ENCODE data around the gene RECQL.

Gene RECQL, protein sequence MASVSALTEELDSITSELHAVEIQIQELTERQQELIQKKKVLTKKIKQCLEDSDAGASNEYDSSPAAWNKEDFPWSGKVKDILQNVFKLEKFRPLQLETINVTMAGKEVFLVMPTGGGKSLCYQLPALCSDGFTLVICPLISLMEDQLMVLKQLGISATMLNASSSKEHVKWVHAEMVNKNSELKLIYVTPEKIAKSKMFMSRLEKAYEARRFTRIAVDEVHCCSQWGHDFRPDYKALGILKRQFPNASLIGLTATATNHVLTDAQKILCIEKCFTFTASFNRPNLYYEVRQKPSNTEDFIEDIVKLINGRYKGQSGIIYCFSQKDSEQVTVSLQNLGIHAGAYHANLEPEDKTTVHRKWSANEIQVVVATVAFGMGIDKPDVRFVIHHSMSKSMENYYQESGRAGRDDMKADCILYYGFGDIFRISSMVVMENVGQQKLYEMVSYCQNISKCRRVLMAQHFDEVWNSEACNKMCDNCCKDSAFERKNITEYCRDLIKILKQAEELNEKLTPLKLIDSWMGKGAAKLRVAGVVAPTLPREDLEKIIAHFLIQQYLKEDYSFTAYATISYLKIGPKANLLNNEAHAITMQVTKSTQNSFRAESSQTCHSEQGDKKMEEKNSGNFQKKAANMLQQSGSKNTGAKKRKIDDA

DNA sequence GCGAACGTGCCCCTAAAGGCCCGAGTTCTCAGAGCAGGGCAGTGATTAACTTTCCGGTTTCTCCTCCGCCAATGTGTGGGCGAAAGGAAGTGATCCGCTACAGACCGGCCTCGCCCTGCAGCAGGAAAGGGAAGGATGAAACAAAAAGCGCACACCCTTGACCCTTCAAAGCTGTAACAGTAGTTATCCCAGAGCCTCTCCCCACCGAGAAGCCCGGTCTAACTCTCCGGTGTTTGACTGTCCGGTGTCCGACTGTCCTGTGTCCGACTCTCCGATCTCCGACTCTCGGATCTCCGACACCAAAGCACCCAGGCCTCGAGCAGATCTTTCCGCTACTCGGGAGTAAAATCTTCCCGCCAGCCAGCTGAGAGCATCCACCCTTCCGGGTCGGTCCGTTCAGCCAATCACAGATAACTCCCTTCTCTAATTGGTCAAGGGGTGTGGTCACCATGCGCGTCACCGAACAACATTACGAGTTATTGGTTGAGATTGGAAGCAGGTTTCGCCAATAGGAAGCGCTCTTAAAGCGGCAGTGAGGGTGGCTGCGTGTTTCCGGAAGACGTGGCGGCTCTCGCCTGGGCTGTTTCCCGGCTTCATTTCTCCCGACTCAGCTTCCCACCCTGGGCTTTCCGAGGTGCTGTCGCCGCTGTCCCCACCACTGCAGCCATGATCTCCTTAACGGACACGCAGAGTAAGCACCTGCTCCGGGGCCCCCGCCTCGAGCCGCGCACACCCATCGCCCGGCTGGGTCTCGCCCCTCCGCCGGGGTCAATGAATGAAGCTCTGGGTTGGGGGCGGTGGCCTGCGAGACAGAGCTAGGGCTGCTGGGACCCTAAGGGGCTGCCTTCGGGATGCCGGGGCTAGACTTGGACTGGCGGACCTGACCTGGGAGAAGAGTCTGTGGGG is at the start of gene RECQL, which contains the start of gene GOLT1B:
TSS of gene RECQL (minus strand) at position 378 of the 906 bp plus-strand sequence. CDS start 2,065 bp downstream, outside the sequence.
TSS of gene GOLT1B (plus strand) at position 532 of the 906 bp plus-strand sequence. CDS start at position 667, 135 bp downstream.
- DNase-seq: peak; percentile 84

DNA sequence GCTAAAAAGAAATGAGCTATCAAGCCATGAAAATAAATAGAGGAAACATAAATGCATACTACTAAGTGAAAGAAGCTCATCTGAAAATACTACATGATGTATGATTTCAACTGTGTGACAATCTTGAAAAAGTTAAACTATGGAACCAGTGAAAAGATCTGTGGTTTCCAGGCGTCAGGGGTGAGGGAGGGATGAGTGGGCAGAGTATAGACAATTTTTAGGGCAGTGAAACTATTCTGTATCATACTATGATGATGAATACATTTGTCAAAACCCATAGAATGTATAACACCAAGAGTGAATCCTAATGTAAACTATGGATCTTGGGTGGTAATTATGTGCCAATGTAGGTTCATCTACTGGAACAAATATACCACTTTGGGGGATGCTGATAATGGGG is 46.0 kb upstream of the RECQL start:
- peak; percentile 13 for DNase-seq

DNA sequence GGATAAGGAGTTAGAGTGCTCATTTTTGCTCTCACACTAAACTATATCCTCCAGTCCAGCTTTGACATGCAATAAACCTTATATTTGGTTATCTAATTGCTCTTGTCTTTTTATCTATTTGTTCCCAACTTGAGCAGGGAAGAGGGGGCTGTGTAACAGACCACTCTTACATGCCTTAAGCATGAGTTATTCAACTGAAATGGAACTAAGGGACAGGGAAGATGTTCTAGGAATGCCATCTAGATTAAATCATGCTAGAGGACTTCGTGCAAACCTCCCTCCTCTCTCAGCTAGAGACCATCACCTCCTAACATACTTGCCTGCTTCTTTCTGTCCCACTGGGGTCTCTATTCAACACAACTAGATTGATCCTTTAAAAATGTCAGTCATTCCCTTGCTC is 45.3 kb upstream of the RECQL start:
- DNase-seq: no peak

DNA sequence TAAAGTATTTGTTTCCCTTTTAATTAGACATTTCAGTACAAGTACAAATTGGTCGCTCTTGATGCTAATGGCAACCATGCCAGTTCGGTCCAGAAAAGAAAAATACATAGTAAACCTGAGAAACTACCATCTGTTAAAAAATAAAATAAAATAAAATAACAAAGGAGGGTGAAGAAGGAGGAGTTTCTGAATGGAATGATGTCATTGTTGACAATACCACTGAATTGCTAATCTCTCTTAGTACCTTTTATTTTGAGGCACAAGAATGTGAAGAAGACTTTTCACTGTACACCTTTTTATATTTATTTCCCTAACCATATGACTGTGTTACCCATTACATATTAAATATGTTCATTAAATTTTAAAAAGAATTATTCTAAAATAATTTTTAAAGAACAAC is 44.1 kb upstream of the RECQL start:
- DNase-seq: no peak

DNA sequence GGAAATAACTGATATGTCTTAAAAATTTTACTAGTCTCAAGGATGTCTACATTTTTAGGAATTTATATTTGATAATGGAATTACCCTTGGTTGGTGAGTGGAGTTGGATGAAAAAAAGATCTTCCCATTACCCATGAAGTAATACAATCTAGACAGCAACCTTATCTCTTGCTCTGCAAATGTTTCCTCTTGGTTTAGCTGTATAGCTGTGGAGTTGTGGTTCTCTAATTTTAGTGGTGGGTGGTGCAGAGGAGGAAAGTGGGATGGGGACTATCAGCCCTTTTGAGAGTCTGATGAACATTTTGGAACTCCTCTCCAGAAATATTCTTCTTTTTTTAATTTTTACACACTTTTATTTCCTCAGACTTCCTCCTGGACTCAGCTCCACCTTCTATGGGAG is 41.7 kb upstream of the RECQL start:
- DNase-seq: no peak

DNA sequence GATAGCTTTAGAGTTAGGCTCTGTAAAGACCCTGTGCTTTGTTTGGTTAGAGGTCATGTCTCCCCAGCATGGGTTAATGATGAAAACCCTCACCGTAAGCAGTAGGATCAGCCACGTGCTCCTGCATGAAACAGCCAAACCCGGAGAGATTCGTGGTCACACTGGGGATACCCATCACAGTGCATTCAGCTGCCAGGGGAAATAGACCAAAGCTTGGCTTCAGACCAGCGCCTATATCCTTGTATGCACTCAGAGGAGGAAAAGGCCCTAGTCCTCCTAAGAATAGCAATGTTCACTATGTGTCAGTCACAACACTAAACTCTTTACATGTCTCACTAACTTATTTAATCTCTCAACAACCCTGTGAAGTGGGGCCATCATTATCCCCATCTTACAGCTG is 41.0 kb upstream of the RECQL start:
- DNase-seq: no peak

DNA sequence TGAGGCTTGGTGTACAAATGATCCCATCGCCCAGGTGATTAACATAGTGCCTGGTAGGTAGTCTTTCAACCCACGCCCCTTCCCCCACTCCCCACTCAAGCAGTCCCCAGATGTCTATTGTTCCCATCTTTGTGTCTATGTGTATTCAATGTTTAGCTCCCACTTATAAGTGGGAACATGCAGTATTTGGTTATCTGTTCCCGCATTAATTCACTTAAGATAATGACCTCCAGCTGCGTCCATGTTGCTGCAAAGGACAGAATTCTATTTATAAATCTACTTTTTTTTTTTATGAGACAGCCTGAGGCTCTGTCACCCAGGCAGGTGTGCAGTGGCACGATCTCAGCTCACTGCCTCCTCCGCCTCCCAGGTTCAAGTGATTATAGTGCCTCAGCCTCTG is 40.3 kb upstream of the RECQL start:
- no peak for DNase-seq

DNA sequence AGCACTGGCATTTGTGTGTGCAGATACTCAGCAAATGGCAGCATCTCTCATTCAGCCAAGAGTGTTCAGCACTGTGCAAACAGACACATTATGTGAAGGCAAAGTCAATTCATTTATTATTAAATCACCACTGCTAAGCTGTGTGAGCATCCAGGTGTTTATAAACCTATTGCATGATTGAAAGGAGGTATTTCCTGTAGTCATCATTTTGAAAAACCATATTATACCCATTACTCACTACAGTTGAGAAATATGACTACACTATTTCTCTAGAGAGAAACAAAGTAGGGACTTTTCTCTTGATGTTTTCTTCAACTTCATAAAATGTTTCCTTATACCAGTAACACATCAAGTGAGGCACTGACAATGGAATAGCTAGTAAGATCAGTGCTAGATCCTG is 38.4 kb upstream of the RECQL start:
- DNase-seq: no peak

DNA sequence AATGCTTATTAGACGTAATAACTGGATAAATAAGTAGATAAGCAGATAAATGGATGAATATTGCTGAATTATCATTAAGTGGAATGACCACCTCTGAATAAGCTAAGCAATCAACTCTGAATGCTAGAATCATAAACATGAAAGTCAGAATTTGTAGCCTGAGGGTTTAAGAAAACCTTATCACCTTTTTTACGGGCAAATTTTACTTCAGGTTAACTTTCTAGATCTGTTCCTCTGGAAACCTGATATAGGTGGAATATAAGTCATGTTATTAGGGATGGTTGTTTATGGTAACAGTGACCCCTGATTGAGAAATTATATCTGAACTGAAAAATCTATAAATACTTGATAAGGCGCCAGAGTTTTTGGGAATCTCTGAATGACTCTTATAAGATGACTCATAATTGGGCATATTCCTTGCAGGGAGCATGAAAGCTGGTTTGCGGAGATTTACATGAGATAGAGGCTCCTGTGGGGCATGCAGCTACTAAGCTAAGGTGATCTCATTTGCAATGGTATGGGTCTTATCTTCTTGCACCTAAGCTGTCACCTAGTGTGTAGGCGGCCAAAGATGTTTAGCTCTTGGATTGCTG is 36.7 kb upstream of the RECQL start:
- no peak for DNase-seq

DNA sequence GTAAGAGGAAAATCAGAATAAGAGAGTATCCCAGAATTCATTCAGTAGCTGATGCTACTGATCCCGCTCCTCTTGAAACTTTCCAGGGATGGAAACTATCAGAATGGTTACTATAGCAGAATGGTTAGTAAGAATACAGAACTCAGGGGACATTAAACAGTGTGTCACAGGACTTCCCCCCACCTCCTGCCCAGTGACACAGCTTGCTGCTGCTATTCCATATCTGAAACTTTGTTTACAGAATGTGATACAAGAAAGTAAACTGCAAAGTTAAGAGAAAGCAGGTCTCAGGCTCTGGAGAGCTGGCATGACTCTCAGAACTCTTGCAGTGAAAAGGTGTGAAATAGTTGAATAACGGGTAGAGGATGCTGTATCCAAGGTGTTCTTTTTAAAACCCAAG is 28.0 kb upstream of the RECQL start:
- no peak for DNase-seq

DNA sequence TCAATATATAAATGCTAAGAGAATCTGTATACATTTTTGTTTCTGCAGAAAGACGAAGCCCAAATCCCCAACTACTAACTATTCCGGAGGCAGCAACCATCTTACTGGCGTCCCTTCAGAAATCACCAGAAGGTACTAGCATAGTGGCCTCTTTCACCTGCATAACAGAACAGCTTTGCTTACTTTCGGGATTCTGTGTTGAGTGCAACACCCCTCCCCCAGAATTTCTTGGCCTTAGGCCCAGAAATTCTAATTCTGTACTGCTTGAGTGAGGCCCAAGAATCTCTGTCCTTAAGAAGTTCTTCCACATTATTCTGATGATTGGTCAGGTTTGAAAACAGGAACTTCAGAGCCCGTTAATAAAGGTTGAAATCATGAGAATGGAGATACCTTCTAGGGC is 27.5 kb upstream of the RECQL start:
- no peak for DNase-seq

DNA sequence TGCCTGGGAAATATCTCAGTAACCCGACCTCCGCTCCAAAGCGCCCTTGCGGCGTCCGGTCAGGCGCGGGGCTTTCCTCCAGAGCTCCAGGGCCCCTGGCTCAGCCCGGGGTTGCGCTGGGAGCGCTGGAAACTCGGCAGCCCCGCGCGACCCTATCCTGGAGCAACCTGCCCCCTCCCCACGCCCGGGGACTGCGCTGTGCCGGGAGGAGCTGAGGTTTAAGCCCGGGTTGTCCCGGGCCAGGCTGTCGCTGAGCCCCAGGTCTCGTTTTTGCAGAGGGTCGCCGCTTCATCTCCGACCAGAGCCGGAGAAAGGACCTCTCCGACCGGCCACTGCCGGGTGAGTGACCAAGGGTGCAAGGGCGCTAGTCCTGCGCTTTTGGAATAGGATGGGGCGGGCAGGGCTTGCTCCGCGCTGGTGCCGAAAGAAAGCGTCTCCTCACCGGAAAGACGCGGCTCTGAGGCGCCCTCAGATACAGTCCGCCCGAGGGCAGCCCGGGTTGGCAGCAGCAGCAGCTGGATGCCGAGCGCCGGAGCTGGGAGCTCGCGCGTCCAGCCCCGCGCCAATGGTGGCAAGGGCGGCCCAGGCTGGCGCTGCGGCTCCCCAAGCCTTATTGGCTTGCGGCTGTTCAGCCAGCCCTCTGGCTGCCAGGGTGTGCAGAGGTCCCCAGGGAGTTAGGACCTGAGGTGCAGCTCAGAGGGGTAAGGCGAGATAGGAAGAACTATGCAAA is 26.2 kb upstream of the RECQL start:
- peak; percentile 64 for DNase-seq

DNA sequence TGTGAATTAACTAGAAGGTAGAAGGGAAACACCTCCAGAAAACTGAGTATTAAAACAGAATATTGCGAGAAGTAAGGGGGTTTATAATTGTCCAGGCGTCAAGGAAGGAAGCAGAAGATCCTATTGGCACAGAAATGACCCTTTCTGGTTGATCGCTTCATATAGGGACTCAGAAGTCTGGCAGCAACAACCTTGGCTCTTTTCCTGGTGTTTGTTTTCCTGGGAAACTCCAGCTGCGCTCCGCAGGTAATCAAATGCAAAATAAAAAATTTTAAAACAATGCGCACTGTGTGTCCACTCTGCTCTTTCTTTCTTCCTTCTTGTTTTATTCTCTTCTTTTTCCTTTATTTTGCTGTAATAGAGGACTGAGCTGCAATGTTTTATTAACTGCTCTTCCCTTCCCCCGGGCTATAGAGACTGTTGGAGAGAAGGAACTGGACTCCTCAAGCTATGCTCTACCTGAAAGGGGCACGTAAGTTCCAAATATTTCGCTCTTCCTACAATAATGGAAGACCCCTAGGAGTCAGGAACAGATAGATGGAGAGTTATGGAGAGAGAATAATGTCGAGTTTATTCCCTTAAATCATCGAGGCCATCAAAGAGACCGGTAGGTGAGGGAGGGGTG is 25.4 kb upstream of the RECQL start:
- no peak for DNase-seq

DNA sequence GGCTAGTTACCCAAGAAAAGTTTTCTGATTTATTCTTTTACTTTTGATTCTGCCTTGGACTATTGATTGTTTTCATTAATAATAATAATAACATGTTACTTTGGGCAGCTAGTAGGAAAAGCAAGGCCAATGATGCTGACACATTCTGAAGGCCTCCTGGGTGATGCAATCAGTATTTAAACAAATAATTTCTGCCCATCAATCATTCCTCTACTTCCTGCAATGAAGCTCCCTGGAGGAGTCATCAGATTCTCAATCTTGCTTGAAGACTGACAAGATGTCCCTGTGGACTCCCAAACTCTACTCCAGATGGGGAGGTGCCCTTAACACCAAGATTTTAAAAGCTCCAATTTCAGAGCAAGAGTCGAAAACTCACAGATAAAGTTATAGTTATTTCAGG is 24.6 kb upstream of the RECQL start, which contains the start of gene SPX:
TSS of gene SPX (plus strand) at position 244 of the 400 bp plus-strand sequence. CDS start 177 bp downstream, outside the sequence.
- DNase-seq: no peak

DNA sequence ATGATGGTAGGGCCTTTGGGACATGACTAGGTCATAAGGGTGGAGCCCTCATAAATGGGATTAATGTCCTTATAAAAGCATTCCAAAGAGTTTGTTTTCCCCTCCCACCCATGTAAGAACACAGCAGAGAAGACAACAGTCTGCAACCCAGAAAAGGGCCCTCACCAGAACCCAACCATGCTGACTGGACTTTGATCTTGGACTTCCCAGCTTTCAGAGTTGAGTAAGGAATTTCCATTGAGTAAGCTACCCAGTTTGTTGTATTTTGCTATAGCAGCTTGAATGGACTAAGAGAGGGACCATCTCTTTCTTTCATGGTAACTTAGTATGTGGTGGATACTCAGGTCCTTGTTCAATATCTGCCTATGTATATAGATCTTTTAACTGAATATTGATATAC is 21.7 kb upstream of the RECQL start:
- no peak for DNase-seq

DNA sequence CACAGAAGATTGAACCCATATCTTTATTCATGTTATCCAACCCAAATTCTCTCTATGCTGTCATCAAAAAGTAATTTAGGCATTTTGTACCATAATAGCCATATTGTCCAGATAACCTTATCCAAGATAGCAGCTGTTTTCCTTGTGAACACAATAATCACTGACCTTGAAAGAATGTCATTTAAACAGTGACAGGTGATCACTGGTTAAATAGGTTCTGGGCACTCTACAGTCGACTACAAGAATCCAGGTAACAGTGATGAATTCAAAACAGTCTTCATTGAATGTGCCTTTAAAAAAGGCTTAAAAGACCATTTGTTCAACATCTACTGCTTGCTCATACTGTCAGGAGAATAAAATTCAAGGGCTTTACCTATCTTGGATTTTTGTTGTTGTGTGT is 20.1 kb upstream of the RECQL start:
- no peak for DNase-seq

DNA sequence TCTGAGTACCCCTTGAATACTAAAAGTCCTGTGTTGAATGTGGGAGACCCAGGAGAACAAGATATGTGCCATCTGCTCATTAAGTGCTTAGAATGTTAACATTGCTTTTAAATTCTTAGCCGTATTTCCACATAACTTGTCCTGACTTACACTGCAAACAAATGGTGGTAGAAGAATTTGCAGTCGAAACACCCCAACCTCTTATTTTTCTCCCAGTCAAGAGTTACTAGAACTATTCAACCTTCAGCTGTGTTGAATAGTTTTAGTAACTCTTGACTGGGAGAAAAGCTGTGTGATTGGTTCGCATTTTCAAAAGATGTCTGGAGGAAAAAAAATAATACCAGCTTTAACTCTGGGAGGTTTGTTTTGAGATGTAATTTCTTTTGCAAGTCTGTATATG is 17.0 kb upstream of the RECQL start:
- DNase-seq: no peak

DNA sequence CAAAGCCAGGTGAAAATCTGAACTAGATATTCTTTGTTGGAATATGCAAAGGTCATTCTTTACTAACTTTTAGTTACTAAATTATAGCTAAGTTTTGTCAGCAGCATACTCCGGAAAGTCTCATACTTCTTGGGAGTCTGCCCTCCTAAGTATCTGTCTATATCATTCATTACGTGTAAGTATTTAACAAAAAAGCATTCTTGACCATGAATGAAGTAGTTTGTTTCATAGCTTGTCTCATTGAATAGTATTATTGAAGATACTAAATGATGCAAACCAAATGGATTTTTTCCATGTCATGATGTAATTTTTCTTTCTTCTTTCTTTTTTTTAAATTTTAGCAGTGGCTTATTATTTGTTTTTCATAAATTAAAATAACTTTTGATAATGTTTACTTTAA is 14.8 kb upstream of the RECQL start:
- no peak for DNase-seq

DNA sequence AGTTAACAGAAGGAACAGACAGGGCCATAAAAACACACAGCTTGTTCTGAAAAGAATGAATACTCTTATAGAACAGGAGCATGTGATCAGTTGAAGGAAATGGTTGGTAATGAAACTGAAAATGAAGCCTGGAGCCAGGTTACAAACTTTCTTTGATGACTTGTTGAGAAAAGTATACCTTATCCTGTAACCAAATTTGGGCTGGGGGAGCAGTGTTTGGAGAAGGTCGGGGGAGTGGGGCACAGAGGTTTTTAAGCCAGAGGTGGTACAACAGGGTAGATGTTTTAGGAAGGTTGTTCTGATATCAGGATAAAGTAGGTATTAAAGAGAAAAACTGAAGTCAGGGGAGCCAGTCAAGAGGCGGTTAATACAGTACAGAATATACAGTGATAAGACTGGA is 8.3 kb upstream of the RECQL start:
- no peak for DNase-seq

DNA sequence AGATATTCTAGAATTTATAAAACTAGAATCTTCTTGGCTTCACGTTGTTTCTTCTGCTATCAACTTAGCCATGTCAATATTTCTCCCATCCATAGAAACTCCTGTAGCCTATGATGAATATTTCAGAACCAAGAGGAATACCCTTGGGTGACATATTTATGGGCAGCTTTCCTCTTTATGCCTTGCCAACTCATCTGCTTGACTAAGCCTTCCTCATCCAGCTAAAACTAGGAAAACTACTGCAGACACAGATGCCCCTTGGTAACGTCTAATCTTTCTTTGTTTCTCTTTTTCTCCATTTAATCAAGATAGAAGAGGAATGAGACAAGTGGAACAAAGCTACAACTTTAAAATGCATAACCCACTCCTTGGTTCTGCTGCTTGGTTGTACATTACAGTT is 6.4 kb upstream of the RECQL start:
- no peak for DNase-seq

DNA sequence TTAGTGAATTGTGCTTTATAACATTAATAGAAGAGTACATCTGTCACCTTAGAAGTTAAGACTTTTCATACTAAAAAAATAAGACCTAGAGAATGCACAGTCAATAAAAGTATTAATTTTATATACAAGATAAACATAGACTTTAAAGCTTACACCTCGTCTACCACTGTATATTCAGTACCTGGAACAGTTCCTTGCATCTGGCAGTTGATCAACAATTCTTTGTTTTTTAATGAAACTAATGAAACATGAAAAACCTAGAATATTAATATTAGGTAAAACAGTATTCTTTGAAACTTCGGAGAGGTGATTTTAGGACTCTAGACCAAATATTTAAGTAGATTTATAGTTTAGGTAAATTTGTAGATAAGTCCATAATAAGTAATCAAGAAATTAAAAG is 4.5 kb upstream of the RECQL start:
- DNase-seq: no peak

DNA sequence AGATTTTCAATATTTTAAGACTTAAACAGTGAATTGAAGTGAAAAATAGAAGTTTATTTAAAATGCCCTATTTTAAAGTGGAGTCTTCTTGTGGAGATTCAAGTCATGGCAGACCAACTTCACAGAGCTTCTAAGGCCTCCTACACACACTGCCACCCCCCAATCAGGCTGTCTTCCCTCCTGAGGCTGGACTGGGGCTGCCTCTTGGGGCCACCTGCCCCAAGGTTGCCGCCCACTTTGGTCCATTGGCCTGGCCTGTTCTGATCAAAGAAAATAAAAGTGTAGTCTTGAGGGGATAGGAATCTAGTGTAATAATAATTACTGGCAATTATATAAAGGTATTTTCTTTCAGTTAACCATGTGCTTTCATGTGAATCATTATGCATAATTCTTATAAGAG is 1.4 kb upstream of the RECQL start:
- no peak for DNase-seq
